Keratinocyte (primary cell): Measurements from ENCODE around the gene FBN2. TPM values are rescaled to one million over a fixed set of nuclear protein-coding genes. Genes with fewer than 3 reads are reported as not detected.

Experiments
- DNase-seq: peaks from one replicate; pipeline ENCODE4 v3.0.0-alpha.2; 2011; ENCODE audit warnings: low read depth, missing footprints, low spot score
- FAIRE-seq: peaks from 2 replicates; lab custom pipeline; 2011; peaks lifted over from hg19 to GRCh38; lab: Jason Lieb, UNC
- H2AFZ ChIP-seq: 2 replicates; pipeline ENCODE4 v1.6.0; 2012; ENCODE audit warnings: low read length, control low read depth, inconsistent platforms; ENCODE audit not compliant: control insufficient read depth
- H3K27ac ChIP-seq: 2 replicates; pipeline ENCODE4 v1.5.1; 2011; ENCODE audit warnings: low read length; ENCODE audit not compliant: control insufficient read depth, insufficient read depth
- H3K27me3 ChIP-seq: 3 replicates; pipeline ENCODE4 v1.6.0; 2011; ENCODE audit warnings: low read length; ENCODE audit not compliant: control insufficient read depth, insufficient read depth; ENCODE audit errors: extremely low read depth
- H3K36me3 ChIP-seq, 2 experiments: 2 replicates in 1 of 2; 3 replicates in 1 of 2; pipeline ENCODE4 v1.5.1; 2011; ENCODE audit warnings: low read length in 2 of 2, mild to moderate bottlenecking in 1 of 2; ENCODE audit not compliant: control insufficient read depth in 2 of 2, insufficient read depth in 2 of 2; ENCODE audit errors: extremely low read depth in 1 of 2
- H3K4me1 ChIP-seq: 3 replicates; pipeline ENCODE4 v1.5.1; 2011; ENCODE audit warnings: low read length; ENCODE audit not compliant: control insufficient read depth, insufficient read depth; ENCODE audit errors: extremely low read depth
- H3K4me2 ChIP-seq: 3 replicates; pipeline ENCODE4 v1.6.0; 2011; ENCODE audit warnings: low read depth, low read length; ENCODE audit not compliant: control insufficient read depth, insufficient read depth; ENCODE audit errors: extremely low read depth
- H3K4me3 ChIP-seq, 3 experiments: fragments of 200-600 bp in 1 of 3; sonication (generic) in 1 of 3; 2 replicates in 2 of 3; 3 replicates in 1 of 3; pipeline ENCODE4 v1.5.1; 2011 to 2016; ENCODE audit warnings: low read length in 3 of 3, mild to moderate bottlenecking in 3 of 3, control low read depth in 2 of 3, inconsistent platforms in 1 of 3, low read depth in 1 of 3, mixed read lengths in 1 of 3, mixed run types in 1 of 3, moderate library complexity in 1 of 3; ENCODE audit not compliant: control insufficient read depth in 2 of 3, insufficient read depth in 2 of 3; ENCODE audit errors: extremely low read depth in 1 of 3
- H3K79me2 ChIP-seq: 2 replicates; pipeline ENCODE4 v1.6.0; 2012; ENCODE audit warnings: low read length; ENCODE audit not compliant: control insufficient read depth, insufficient read depth
- H3K9ac ChIP-seq: 3 replicates; pipeline ENCODE4 v1.6.0; 2011; ENCODE audit warnings: low read length; ENCODE audit not compliant: control insufficient read depth, insufficient read depth; ENCODE audit errors: extremely low read depth
- H3K9me1 ChIP-seq: 3 replicates; pipeline ENCODE4 v1.6.0; 2011; ENCODE audit warnings: low read length; ENCODE audit not compliant: control insufficient read depth, insufficient read depth; ENCODE audit errors: extremely low read depth
- H3K9me3 ChIP-seq: 2 replicates; pipeline ENCODE4 v1.5.1; 2012; ENCODE audit warnings: low read depth, low read length; ENCODE audit not compliant: control insufficient read depth
- H4K20me1 ChIP-seq: 3 replicates; pipeline ENCODE4 v1.6.0; 2011; ENCODE audit warnings: low read length; ENCODE audit not compliant: control insufficient read depth, insufficient read depth; ENCODE audit errors: extremely low read depth
- CTCF ChIP-seq, 3 experiments: IDR thresholded peaks in 1 of 3; conservative IDR thresholded peaks in 1 of 3; optimal IDR thresholded peaks in 1 of 3; 2 replicates in 2 of 3; 3 replicates in 1 of 3; pipeline versions ENCODE3 to v1.5.1; 2011; ENCODE audit warnings: low read length in 3 of 3, mild to moderate bottlenecking in 3 of 3, moderate library complexity in 2 of 3, control low read depth in 1 of 3, inconsistent platforms in 1 of 3; ENCODE audit not compliant: insufficient read depth in 2 of 3; ENCODE audit errors: extremely low read depth in 1 of 3
- EZH2 ChIP-seq: IDR thresholded peaks from one replicate; pipeline ENCODE4 v1.6.1; 2012; ENCODE audit warnings: inconsistent platforms, mild to moderate bottlenecking, low read length, moderate library complexity
- dilution Hi-C: fragments of 300-500 bp; cut with MboI; formaldehyde crosslinking; loops from one replicate; pipeline ENCODE4 v1.7.0; 2020; ENCODE audit warnings: low sequenced_read_pairs; ENCODE audit not compliant: extremely low pct_ligation_motif_present
- polyA plus RNA-seq, 5 experiments: library from polyadenylated mRNA; depleted of rRNA in 3 of 5; stranded (reverse) in 3 of 5; stranded (forward) in 1 of 5; unstranded in 1 of 5; fragments of >200 nt; gene quantifications; 1 replicate in 1 of 5; 2 replicates in 3 of 5; 3 replicates in 1 of 5; pipeline versions ENCODE4 v1.2.1 to v1.2.3, GENCODE V29; 2011 to 2012; ENCODE audit warnings: missing spikeins in 2 of 5, low read depth in 1 of 5, low replicate concordance in 1 of 5

Gene FBN2
- polyA plus RNA-seq, 1 donor (not counting 4 experiments of a cell fraction or from before 2014, with no cell fraction given): 30.1 TPM

DNA sequence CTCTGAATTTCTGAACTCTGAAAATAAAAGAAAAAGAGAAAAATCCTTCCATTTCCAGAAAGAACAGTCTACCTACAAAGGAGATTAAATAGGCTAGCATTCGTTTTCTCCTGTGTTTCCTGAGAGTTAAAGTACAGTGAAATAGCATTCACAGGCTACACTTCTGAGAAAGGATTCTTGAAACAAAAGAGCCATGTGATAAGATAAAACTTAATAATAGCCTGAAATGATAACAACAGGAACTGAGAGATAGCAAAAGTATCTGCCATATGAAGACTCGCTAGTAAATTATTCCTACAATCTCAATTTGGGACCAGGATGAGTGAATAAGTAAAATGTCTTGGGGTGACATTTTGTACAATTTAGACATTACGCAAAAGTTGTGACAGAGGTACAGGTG is 62.4 kb downstream of the FBN2 start:
- no peaks in the 10 kb centered on the region for H3K27me3 ChIP-seq
- no peak for FAIRE-seq

DNA sequence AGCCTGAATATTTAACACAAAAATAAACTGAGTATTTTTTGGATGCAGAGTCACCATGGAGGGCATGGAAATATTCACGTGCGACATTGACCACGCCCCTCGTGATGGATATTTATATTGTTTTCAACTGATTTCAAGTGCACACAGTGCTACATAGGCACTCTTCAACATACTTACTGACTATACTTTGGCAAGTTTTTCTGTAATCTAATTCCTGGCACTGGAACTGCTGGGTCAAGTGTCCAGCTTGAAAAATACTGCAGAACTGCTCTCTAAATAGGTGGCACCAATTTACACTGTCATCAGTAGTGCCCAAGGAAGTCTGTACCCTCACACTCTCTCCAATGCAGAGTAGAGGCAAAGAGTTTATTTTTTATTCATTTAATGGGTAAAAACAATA is 65.1 kb downstream of the FBN2 start:
- dilution Hi-C loops: no loop called here
- Histone ChIP-seq H3K4me3 (no peak overlapping the region), H3K9me3 (no peaks in the 10 kb centered on the region), H3K27ac (no peak overlapping the region), H2AFZ (no peak overlapping the region), H3K36me3 (peaks cover 2% of the 10 kb centered on the region in 2 experiments), H3K79me2 (no peaks in the 10 kb centered on the region), H3K27me3 (no peaks in the 10 kb centered on the region), H3K4me2 (no peak overlapping the region), H3K9ac (no peak overlapping the region), H4K20me1 (no peaks in the 10 kb centered on the region), H3K4me1 (no peaks in the 10 kb centered on the region), H3K9me1 (no peaks in the 10 kb centered on the region)
- no peak for TF ChIP-seq EZH2
- TF ChIP-seq CTCF (optimal IDR thresholded peaks at IDR 0.05 in 1 of 3, IDR thresholded peaks at IDR 0.05 in 1 of 3, conservative IDR thresholded peaks at IDR 0.05 in 1 of 3; ENCODE audit: extremely low read depth in 1 of 3, insufficient read depth in 2 of 3, low read length in 3 of 3): no peak
- FAIRE-seq (no peak), DNase-seq (no peak)

More for the DNA sequence above, 62.4 kb downstream of the FBN2 start:
- Histone ChIP-seq H3K79me2 (no peaks in the 10 kb centered on the region), H3K4me3 (no peak overlapping the region), H3K9me3 (no peaks in the 10 kb centered on the region), H3K27ac (no peak overlapping the region), H4K20me1 (no peaks in the 10 kb centered on the region), H3K36me3 (peaks cover 2% of the 10 kb centered on the region in 2 experiments), H3K4me1 (no peaks in the 10 kb centered on the region), H3K9me1 (no peaks in the 10 kb centered on the region), H3K4me2 (no peak overlapping the region), H3K9ac (no peak overlapping the region), H2AFZ (no peak overlapping the region)
- TF ChIP-seq CTCF (optimal IDR thresholded peaks at IDR 0.05 in 1 of 3, IDR thresholded peaks at IDR 0.05 in 1 of 3, conservative IDR thresholded peaks at IDR 0.05 in 1 of 3; ENCODE audit: extremely low read depth in 1 of 3, insufficient read depth in 2 of 3, low read length in 3 of 3) (no peak), EZH2 (no peak)
- dilution Hi-C loops: no loop called here
- no peak for DNase-seq
